ENCODE results near the gene TGFA.

Gene TGFA

DNA sequence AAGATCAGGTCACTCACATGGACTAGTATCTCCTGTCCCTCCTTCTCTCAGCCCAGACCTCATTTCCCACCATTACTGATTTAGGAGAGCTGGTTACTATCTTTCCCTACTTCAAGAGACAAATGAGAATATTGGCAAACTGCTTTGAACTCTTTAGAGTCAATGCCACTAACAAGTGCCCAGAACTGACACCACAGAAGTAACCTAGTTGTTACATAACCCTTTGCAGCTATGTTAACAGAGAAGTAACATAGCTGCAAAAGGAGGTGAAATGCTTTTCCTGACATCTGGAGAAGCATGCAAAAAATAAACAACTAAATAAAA is 30.0 kb downstream of the TGFA start:
- no peak for DNase-seq

DNA sequence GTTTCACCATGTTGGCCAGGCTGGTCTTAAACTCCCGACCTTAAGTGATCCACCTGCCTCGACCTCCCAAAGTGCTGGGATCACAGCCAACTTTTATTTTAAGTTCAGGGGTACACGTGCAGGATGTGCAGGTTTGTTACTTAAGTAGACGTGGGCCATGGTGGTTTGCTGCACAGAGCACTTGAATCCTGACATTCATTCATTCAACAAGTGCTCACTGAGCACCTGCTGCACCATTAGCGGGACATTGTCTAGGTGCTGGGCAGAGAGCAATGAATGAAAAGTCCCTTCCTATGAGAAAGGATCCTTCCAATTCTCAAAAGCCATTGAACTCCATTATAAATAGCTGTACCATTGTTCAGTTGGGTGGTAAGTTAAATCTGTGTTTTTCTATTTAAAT is 31.0 kb downstream of the TGFA start:
- DNase-seq: no peak

DNA sequence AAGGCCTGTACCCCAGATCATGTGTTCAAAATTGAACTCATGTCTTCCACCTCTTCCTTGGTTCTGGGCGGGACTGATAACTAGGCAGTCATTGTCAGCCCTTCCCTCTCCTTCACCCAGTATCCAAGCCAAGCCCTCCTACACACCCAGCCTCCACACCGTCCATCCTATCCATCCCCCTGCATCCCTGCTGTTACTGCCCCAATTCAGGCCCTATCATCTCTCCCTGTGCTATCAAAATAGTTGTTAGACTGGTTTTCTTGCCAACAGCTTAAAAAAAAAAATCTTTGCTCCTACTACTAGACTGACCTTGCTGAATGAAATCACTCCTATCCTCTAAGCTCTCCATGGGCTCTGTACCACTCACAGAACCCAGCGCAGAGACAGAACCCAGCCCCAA is 32.8 kb downstream of the TGFA start:
- no peak for DNase-seq

DNA sequence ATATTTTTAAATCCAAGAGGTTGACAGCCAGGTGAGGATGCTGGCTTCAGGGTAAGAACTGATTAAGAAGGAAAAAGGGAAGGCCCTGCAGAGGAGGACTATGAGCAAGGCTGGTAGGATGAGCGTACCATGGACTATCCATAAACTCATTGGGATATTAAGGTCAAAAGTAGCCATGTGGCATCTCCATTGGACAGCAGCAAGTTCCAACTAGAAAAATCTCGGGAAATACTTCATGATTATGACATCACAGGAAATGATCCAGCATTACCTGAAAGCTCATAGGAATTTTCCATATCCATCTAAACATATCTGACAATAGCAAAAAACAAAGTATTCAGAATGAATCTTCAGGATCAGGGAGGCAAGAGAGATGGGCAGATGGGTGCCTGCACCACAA is 34.2 kb downstream of the TGFA start:
- DNase-seq: no peak

DNA sequence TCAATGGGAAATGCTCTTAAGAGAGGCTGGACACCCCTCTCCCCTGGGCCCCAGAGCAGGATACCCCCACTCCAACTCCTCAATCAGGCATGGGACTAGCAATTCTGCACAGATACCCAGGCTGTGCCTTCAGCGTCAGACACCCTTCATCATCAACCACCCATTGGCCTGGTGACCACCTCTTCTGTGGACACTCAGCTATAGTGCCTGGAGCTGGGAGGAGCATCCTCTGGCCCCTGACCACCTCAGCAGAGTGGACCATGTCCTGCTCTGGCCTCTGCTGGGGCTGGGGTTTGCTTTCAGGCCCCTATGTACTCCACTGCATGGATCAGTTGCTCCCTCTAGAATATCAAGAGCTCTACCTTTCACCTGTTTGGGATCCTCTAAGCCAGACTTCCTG is 35.1 kb downstream of the TGFA start:
- no peak for DNase-seq

DNA sequence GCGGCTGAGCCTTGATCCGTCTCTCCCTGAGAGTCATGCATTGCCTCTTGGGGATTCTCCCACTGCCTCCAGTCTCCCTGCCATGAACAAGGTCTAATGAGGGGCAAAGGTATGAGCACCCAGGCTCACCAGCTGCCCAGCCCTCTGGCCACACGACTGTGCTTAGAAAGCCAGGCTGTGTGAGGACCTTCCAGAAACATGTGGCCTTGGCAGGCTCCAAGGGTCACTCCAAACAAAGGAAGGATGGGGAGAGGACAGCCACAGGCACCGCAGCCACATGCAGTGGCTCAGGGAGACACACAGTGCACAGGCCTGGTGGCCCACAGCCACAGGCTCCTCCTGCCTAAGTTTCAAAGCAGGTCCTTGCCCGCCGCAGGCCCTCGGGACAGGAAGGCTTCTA is 35.8 kb downstream of the TGFA start:
- DNase-seq: no peak

DNA sequence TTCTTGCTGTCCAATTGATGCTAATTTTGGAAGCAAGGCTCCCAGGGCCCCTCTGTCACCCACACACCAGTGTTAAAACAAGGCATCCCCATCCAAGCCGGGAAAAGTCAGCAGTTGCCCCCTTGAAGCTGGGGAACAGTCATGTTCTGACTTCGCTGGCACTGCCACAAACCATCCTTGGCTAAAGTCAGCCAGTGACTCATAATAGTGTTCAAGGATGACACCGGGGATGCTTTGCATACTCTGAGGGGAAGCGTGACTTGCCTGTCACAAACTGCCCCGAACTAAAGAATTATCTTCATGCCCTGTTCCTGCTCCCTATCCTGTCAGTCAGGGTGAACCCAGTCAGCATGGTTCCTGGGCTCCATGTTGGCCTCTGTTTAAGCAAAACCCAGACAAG is 37.0 kb downstream of the TGFA start:
- DNase-seq: no peak

DNA sequence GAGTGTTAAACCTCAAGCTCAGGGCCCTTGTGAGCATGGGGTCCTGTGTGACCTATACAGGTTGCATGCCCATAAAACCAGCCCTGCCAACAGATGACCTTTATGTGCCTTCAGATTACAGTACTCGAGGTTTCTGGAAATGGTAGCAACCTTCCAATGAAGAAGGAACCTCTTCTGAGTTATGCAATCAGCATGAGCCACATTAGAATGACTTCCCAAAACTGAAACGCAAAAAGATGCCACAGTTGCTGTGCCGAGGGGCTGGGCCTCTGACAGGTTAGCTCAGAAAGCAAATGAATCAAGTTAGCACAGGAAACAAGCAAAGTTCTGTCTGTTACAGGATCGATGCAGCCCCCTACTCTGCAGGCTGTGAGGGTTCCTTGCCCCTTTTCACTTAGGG is 37.7 kb downstream of the TGFA start:
- DNase-seq: no peak

DNA sequence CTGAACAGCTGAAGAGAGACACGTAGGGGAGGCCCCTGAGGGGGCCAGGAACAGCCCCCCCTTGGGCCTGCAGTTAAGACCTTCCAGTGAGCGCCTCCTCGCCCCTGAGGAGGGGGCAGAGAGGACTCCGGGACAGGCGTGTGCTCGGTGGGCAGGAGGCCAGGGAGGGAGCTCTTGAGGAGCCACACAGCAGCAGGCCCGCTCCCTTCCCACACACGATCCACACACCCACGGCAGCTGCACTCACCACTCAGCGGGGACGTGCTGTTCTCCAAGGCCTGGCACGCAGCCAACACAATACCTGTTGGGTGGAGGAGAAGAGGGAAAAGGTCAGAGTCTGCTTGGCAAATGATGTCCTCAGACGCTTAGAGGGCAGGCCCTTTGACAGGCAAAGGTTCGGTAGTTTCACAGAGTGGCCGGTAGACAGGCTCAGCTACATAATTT is 39.0 kb downstream of the TGFA start:
- peak in 1 of 2 experiments; percentile 8 for DNase-seq

DNA sequence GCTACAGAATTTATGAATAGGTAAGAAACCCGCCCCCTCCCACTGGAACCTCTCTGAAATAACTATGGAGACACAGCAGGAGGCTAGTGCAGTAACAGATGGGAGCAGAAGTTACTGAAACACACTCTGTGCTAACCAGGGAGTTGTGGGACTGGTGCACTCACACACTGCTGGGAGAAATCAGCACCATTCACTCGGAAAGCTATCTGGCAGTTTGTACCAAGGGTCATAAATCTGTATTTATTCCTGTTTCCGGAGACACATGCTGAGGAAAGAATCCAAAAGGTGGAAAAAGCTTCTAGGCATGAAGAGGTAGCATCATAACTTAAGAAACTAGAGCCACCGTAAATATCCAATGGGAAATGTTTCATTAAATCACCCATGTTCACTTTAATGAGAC is 39.9 kb downstream of the TGFA start:
- DNase-seq: no peak

DNA sequence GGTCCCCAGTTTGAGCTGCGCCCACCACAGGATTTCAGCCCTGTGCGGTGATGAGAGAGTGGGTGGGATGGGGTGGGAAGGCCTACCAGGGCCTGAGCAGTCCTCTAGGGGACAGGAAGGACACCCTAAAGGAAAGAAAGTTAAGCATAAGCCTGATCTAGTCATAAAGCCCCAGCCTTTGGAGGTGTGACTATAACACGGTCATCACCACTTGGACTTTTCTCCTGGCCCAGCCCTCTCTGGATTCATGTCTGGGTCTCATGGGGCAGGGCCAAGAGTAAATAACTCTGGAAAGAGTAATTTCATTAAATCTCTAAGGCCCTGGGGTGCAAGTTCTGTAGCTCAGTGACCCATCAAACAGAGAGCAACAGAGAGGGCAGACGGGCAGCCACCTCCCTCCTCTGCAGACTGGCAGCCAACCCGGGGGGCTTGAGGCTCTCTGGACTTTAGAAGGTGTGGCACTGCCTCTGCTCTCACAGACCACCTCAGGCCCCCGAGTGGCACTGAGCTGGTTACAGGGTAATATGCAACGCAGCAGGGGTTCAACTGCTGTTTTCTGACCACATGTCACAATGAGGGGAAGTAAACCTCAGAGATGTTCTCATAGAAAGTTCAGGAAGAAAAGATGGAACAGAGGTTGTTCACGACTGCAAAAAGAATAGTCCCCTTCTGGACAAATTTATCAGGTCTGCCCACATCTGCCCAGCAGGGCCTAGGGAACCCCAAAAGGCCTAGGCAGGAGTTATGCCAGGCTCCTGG is 41.5 kb downstream of the TGFA start:
- DNase-seq: no peak

DNA sequence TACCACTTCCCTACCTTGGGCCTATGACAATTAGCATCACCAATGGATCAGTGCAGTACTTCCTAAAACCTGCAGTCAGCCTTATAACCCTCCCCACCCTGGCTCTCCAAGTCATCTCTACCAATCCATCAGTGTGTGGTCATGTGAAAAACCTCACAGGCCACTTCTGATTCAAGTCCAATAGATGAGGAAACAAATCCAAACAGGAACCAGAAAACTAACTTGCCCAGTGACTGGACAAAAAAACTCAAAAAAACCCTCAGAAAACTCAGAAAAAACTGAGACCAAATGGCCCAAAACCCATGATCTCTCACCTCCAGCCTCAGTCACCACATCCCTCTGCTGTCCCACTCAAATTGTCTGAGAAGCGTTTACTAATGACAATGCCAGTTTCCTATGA is 43.3 kb downstream of the TGFA start:
- no peak for DNase-seq

DNA sequence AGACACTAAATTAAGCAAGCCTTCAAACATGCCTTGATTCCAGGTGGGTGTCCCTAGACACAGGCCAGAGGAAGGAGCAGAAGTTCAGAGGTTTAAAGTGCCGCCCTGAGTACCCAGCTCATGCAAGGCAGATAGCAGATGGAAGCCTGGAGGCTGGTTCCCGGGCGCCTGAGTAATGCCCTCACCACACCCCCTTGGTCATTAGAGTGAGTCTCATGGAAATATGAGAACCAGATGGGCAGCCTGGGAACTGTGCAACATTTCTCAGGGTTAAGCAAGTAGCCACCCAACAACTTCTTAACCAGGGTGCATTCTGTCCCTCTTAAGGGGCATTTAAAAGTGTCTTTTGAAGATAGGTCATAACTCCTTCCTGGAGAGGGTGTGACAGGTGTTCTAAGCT is 44.1 kb downstream of the TGFA start:
- DNase-seq: no peak

DNA sequence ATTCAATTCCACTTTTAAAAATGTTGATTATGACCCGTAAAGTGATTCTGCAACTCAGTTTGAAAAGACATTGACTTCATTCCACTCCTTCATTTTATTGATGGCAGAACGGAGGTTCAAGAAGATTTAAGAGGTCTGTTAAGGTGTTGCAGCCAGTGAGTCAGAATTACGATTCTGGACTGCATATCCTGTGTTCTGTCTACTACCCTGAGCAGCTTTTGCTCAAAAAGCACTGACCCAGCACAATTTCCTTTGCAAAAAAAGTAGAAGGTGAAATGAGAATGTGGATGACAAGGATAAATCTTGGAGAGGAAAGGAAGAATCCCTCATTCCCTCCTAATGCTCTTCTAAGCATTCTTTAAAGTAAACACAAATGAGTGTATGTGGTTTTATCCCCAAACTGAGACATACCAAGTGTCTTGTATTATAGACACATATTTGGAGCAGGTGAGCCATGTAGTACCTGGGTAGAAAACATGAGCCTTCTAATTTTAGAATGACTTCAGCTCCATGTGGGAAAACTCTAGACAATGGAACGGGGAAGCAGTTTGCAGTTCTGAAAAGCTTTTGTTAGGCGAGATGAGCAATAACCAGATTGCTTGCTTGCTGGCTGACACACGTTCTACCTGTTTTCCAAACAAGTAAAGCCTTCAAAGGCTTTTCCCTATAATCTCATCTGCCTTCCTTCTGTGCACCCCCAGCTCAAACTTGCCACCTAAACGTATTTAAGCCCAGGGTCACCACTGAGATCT is 44.7 kb downstream of the TGFA start:
- no peak for DNase-seq

DNA sequence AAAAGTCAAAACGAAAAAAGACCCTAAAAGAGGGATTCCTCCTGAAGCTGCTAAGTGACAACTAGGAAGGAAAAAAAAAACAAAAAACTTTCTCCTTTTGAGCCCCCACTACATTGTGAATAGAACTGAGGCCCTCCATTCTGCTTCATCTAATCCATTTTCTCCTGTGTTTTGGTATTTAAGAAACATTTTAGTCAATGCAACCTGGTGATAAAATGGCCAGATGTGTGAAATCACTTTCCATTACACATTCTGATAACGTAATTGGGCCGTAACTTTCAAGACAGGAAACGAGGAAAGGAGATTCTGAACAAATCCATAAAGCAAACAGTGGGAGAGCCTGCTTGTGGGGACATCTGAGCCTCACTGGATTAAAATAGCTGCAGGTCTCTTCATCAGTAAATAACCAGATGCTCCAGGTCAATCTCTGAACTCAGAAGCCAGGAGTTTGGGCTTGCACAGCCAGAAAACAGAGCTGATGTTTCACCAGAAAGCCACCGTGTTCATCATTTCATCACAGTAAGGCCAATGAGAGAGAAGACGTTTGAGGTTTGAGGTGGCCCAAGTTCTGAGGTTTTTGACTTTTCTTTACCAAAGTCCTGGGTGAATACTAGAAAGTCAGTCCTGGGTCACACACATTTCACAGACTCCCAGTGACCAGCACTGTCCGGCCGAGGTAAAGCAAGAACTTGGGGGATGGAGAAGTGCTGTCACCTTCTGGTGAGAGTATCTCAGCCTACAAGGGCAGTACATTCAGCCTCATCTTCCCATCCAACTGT is 47.8 kb downstream of the TGFA start:
- DNase-seq: no peak

DNA sequence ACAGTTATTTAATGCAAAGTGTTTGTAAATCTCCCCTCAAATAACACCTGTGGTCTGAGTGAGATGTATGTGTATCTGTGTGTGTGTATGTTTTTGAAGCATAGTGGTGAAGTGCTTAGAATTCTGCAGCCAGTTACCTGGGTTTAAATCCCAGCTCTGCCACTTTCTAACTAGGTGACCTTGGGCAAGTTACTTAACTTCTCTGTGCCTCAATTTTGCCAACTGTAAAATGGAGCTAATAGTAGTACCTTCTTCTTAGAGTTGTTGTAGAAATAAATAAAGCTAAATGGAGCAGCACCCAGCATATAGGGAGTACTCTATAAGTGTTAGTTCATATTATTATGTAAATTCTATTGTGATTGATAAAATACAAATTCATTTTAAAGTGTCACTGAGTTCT is 48.9 kb downstream of the TGFA start:
- DNase-seq: no peak

DNA sequence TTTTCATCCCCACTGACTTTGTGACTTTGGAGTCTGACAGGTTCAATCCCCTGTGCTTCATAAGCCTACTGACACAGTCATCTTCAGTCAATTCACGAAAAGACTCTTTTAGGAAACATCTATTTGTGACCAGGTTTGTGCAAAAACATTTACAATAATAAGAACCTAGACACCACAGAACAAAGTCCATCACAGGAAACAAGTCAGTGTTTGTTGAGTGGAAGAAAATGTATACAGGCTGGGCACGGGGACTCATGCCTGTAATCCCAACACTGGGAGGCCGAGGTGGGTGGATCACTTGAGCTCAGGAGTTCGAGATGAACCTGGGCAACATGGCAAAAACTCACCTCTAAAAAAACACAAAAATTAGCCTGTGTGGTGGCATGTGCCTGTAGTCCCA is 49.7 kb downstream of the TGFA start:
- DNase-seq: no peak

DNA sequence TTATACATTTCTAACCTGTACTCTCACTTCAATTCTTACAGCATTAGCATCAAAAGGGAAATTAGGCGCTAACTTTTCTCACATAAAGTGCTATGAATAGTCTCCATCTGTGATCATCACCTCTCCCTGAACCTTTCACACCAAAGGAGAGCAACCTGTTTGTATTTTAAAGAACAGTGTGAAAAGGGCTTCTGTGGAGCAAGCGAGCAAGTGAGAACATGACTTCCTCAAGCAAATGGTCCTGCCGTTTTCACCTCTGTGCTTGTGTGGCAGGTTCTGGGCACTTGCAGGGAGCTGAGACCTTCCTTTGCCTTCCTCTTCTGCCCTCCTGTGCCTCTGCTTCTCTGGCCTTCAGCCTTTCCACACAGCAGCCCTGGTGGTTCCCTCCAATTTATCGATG is 51.9 kb downstream of the TGFA start:
- DNase-seq: no peak

DNA sequence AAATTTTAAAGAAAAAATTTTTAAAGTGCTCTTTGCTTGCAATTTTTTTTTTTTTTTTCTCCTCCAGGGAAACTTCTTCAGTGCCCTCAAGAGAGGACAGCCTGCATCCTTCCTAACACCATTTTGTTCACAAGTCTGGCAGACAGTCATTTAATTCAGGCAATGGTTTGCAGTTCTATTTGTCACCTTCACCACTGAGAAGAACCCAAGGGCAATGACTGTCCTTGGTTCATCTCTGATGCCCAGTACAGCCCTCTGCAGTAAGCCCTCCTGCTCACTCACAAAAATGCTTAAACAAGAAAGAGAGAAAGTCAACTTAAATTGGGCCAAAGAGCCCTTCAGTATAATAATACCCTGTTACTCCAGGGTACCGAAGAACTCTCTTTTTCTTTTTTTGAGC is 52.4 kb downstream of the TGFA start:
- no peak for DNase-seq

DNA sequence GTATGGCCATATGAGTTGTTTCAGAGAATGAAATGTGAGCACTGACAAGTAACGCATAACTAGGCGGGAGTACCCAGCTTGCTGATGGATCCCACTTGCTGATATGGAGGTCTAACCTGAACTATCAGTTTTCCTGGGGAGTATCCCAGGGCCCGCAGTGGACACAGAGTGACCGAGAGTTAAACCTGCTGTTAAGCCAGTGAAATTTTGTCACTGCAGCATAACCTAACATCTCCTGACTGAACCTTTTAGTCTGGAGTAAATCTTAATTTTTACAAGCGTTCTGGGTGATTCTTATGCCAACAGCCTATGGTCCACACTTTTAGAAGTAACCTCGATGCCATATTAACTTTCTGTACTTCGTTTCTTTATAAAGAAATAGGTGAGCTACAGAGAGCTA is 54.4 kb downstream of the TGFA start:
- no peak for DNase-seq

DNA sequence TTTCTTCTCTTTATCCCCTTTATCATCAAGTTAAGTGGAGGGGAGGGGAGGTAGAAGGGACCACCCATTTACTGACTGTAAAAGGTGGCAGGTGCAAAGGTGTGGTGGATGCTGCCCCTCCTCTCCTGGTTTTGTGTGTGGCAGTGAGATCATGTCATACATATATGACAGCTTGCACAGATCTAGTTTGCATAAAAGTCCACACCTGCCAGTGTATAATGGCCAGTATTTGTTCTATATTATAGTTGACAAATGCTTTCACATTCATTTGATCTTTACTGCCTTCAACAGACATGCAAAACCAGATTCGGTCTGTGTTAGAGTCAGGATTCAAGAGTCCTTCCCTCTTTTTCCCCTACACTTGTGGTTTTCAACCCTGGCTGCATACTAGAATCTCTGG is 55.1 kb downstream of the TGFA start:
- DNase-seq: no peak

DNA sequence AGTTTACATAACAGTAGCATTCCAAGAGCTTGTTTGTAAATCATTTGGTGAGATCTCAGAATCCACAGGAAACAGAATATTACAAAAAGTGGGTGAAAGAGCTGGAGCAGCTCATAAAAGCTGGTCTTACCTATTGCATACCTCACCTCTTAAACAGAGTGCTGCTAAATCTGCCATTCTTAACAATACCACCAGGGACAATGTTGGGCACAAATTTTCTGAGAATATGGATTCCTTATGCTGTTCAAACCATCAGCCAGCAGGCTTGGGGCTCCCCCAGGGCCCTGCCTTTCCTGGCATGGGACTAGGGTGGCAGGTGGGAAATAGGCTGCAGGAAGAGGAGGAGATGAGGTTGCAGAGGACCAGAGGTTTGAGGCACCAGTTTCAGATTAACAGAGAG is 55.6 kb downstream of the TGFA start:
- no peak for DNase-seq

DNA sequence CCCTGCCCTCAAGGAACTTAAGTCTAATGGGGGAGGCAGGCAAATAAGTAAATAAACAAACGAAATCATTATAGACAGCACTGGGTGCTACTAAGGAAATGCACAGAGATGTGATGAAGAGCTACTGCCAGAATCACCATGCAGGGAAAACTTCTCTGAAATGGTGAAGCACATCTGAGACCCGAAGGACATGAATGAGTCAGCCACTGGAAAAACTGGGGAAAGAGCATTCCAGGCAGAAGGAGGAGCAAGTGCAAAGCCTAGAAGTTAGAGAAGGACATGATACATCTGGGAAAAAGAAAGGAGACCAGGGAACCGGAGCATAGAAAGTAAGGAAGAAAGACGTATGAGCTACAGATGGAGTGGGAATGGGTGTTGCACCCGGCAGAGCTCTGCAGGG is 56.8 kb downstream of the TGFA start:
- no peak for DNase-seq

DNA sequence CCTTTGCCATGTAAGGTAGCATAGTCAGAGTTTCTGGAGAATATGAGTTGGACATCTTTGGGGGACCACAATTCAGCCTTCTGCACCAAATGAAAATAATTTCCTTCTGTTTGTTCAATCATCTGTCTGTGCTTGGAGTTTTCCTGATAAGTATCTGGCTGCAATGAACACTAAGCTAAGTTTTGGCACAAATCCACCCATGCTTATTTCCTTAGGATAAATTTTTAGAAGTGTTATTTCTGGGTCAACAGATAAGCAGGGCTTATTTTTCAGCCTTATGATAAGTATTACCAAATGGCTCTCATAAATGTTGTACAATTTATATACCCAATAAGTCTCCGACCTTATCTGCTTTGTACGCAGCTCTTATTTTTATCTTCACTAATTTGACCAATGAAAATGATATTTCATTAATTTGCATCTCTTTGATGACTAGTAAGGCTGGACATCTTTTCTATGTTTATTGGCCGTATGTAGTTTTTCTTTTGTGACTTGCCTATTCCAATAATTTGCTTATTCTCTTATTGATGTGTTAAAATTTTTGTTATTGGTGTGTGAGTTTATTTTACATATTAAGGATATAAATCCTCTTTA is 59.2 kb downstream of the TGFA start:
- DNase-seq: no peak
